HG03432 (cell line): ENCODE measurements around the gene SYK.

ENCODE experiments used
- ATAC-seq: cut with Tn5 transposase; IDR thresholded peaks from one replicate; pipeline ENCODE4 v1.9.1; 2021; ENCODE audit warnings: mild to moderate bottlenecking, moderate library complexity; ENCODE audit not compliant: unreplicated experiment

Gene SYK

GRCh38 chr9:90821697-90822096 is 20.1 kb downstream of the SYK start:
- ATAC-seq, result no peak

- ATAC-seq, result no peak
Measured at GRCh38 chr9:90822866-90823265, 21.2 kb downstream of the SYK start.

GRCh38 chr9:90825586-90825985 is 24.0 kb downstream of the SYK start:
- ATAC-seq, result no peak

GRCh38 chr9:90826326-90827020 is 24.9 kb downstream of the SYK start:
- ATAC-seq, result no peak

- ATAC-seq, result peak; percentile 72
Measured at GRCh38 chr9:90827181-90827871, 25.7 kb downstream of the SYK start.

- ATAC-seq, result no peak
Measured at GRCh38 chr9:90830051-90830450, 28.4 kb downstream of the SYK start.

- ATAC-seq, result peak; percentile 54
Measured at GRCh38 chr9:90830977-90831376, 29.4 kb downstream of the SYK start.

GRCh38 chr9:90832261-90832660 is 30.6 kb downstream of the SYK start:
- no peak for ATAC-seq

GRCh38 chr9:90834828-90835595 is 33.4 kb downstream of the SYK start:
- ATAC-seq, result no peak

- ATAC-seq, result no peak
Measured at GRCh38 chr9:90836411-90837080, 34.9 kb downstream of the SYK start.

- no peak for ATAC-seq
Measured at GRCh38 chr9:90838098-90838497, 36.5 kb downstream of the SYK start.

- ATAC-seq, result no peak
Measured at GRCh38 chr9:90838581-90839154, 37.0 kb downstream of the SYK start.

GRCh38 chr9:90839183-90839728 is 37.6 kb downstream of the SYK start:
- peak; percentile 48 for ATAC-seq

GRCh38 chr9:90840696-90841095 is 39.1 kb downstream of the SYK start:
- no peak for ATAC-seq

- no peak for ATAC-seq
Measured at GRCh38 chr9:90841213-90841612, 39.6 kb downstream of the SYK start.

- no peak for ATAC-seq
Measured at GRCh38 chr9:90841615-90842014, 40.0 kb downstream of the SYK start.

GRCh38 chr9:90842176-90842777 is 40.7 kb downstream of the SYK start:
- no peak for ATAC-seq

- no peak for ATAC-seq
Measured at GRCh38 chr9:90842996-90843395, 41.4 kb downstream of the SYK start.

GRCh38 chr9:90843525-90843924 is 41.9 kb downstream of the SYK start:
- ATAC-seq, result no peak

- no peak for ATAC-seq
Measured at GRCh38 chr9:90844326-90844725, 42.7 kb downstream of the SYK start.
